Stimulated activated CD8-positive, alpha-beta memory T cell treated with anti-CD3 and anti-CD28 coated beads, Interleukin-7, amount 100 ng/mL, for 1 hour (primary cell): ENCODE data around the gene SIGMAR1.
"Not testable (repeated sequence)": the region's sequence is repeated elsewhere in the genome, so short reads cannot be mapped to it uniquely, and the experiment has no call there.

Source experiments
- DNase-seq, 2 donors: peaks; one replicate each; pipeline ENCODE4 v3.0.0-alpha.2; 2020; ENCODE audit warnings: low read depth in 2 of 2

SIGMAR1 gene

GRCh38 chr9:34654323-34655051 lies 16.9 kb upstream of the SIGMAR1 start:
- DNase-seq = no peak

- DNase-seq = no peak
Measured at GRCh38 chr9:34653151-34654072, 15.8 kb upstream of the SIGMAR1 start.

- no peak for DNase-seq
Measured at GRCh38 chr9:34652602-34653000, 15.0 kb upstream of the SIGMAR1 start.

GRCh38 chr9:34651876-34652601 lies 14.5 kb upstream of the SIGMAR1 start, which contains the start of gene IL11RA:
Gene IL11RA (plus strand): TSS chr9:34652185. CDS start chr9:34655218, 3,033 bp downstream.
- DNase-seq = no peak

GRCh38 chr9:34651321-34651720 lies 13.7 kb upstream of the SIGMAR1 start:
- DNase-seq = no peak

- no peak for DNase-seq
Measured at GRCh38 chr9:34650816-34651215, 13.2 kb upstream of the SIGMAR1 start.

- no peak for DNase-seq
Measured at GRCh38 chr9:34648673-34649072, 11.1 kb upstream of the SIGMAR1 start.

GRCh38 chr9:34647651-34648050 lies 10.1 kb upstream of the SIGMAR1 start:
- DNase-seq = no peak

- no peak for DNase-seq
Measured at GRCh38 chr9:34647084-34647403, 9.5 kb upstream of the SIGMAR1 start.

GRCh38 chr9:34646211-34647083 lies 8.9 kb upstream of the SIGMAR1 start, which contains the start of gene GALT:
Gene GALT (plus strand): TSS chr9:34646675. CDS start chr9:34646705, 30 bp downstream.
- peak; percentile 92 to 96 for DNase-seq

GRCh38 chr9:34644766-34645314 lies 7.3 kb upstream of the SIGMAR1 start:
- DNase-seq = no peak

GRCh38 chr9:34642679-34643078 lies 5.1 kb upstream of the SIGMAR1 start:
- DNase-seq = no peak

- DNase-seq = not testable (repeated sequence)
Measured at GRCh38 chr9:34639322-34639721, 1.7 kb upstream of the SIGMAR1 start.

GRCh38 chr9:34638138-34638445 lies 505 bp upstream of the SIGMAR1 start:
- DNase-seq = no peak

GRCh38 chr9:34636791-34637355 lies 714 bp downstream of the SIGMAR1 start:
- DNase-seq = no peak

- DNase-seq = no peak
Measured at GRCh38 chr9:34635556-34635955, 2.0 kb downstream of the SIGMAR1 start.

GRCh38 chr9:34634551-34635248 lies 2.9 kb downstream of the SIGMAR1 start:
- no peak for DNase-seq

GRCh38 chr9:34633851-34634550 lies 3.6 kb downstream of the SIGMAR1 start:
- peak in 1 of 2 donors; percentile 55 for DNase-seq

- no peak for DNase-seq
Measured at GRCh38 chr9:34633166-34633565, 4.4 kb downstream of the SIGMAR1 start.
